ENCODE results near the gene MAGI1. TPM values are rescaled to one million over a fixed set of nuclear protein-coding genes. Genes with fewer than 3 reads are reported as not detected.

Gene MAGI1
- total RNA-seq, 1 donor from 2014 or later: 21.9 TPM

- Mint-ChIP-seq H3K27ac (ENCODE audit: unreplicated experiment) (no peak overlapping the region), H3K4me3 (ENCODE audit: unreplicated experiment) (no peak overlapping the region), H3K9me3 (ENCODE audit: unreplicated experiment) (no peaks in the 10 kb centered on the region), H3K27me3 (ENCODE audit: unreplicated experiment) (no peaks in the 10 kb centered on the region), H3K4me1 (ENCODE audit: unreplicated experiment) (peaks cover 57% of the 10 kb centered on the region), H3K36me3 (ENCODE audit: unreplicated experiment) (no peaks in the 10 kb centered on the region)
- TF ChIP-seq, protein P1, sequence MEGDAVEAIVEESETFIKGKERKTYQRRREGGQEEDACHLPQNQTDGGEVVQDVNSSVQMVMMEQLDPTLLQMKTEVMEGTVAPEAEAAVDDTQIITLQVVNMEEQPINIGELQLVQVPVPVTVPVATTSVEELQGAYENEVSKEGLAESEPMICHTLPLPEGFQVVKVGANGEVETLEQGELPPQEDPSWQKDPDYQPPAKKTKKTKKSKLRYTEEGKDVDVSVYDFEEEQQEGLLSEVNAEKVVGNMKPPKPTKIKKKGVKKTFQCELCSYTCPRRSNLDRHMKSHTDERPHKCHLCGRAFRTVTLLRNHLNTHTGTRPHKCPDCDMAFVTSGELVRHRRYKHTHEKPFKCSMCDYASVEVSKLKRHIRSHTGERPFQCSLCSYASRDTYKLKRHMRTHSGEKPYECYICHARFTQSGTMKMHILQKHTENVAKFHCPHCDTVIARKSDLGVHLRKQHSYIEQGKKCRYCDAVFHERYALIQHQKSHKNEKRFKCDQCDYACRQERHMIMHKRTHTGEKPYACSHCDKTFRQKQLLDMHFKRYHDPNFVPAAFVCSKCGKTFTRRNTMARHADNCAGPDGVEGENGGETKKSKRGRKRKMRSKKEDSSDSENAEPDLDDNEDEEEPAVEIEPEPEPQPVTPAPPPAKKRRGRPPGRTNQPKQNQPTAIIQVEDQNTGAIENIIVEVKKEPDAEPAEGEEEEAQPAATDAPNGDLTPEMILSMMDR (IDR thresholded peaks at IDR 0.05): no peak
- DNase-seq (ENCODE audit: extremely low spot score, unreplicated experiment): no peak
Measured at GRCh38 chr3:65951836-65952505, 86.7 kb downstream of the MAGI1 start.

GRCh38 chr3:65950340-65951326 lies 88.1 kb downstream of the MAGI1 start:
- Mint-ChIP-seq H3K4me3 (ENCODE audit: unreplicated experiment) (no peak overlapping the region), H3K27ac (ENCODE audit: unreplicated experiment) (no peak overlapping the region), H3K27me3 (ENCODE audit: unreplicated experiment) (no peaks in the 10 kb centered on the region), H3K36me3 (ENCODE audit: unreplicated experiment) (no peaks in the 10 kb centered on the region), H3K9me3 (ENCODE audit: unreplicated experiment) (no peaks in the 10 kb centered on the region), H3K4me1 (ENCODE audit: unreplicated experiment) (peaks cover 51% of the 10 kb centered on the region)
- DNase-seq (ENCODE audit: extremely low spot score, unreplicated experiment): no peak
- TF ChIP-seq, protein P1 (IDR thresholded peaks at IDR 0.05): peak; percentile 17

GRCh38 chr3:65948841-65949573 lies 89.7 kb downstream of the MAGI1 start:
- TF ChIP-seq, protein P1 (IDR thresholded peaks at IDR 0.05): no peak
- Mint-ChIP-seq H3K27ac (ENCODE audit: unreplicated experiment) (no peak overlapping the region), H3K4me1 (ENCODE audit: unreplicated experiment) (peaks cover 40% of the 10 kb centered on the region), H3K27me3 (ENCODE audit: unreplicated experiment) (no peaks in the 10 kb centered on the region), H3K4me3 (ENCODE audit: unreplicated experiment) (no peak overlapping the region), H3K9me3 (ENCODE audit: unreplicated experiment) (no peaks in the 10 kb centered on the region), H3K36me3 (ENCODE audit: unreplicated experiment) (no peaks in the 10 kb centered on the region)
- DNase-seq (ENCODE audit: extremely low spot score, unreplicated experiment): no peak

- Mint-ChIP-seq H3K27me3 (ENCODE audit: unreplicated experiment) (no peaks in the 10 kb centered on the region), H3K4me1 (ENCODE audit: unreplicated experiment) (peaks cover 19% of the 10 kb centered on the region), H3K36me3 (ENCODE audit: unreplicated experiment) (no peaks in the 10 kb centered on the region)
Measured at GRCh38 chr3:65946438-65946837, 92.3 kb downstream of the MAGI1 start.

More at GRCh38 chr3:65946438-65946837, 92.3 kb downstream of the MAGI1 start:
- no peak for DNase-seq (ENCODE audit: extremely low spot score, unreplicated experiment)
- Mint-ChIP-seq H3K9me3 (ENCODE audit: unreplicated experiment) (no peaks in the 10 kb centered on the region), H3K4me3 (ENCODE audit: unreplicated experiment) (no peak overlapping the region), H3K27ac (ENCODE audit: unreplicated experiment) (no peak overlapping the region)
- TF ChIP-seq, protein P1 (IDR thresholded peaks at IDR 0.05): no peak

Measured in osteocyte (in vitro differentiated cells).